Calu3 (cell line): ENCODE data around the gene TENM3. TPM values are rescaled to one million over a fixed set of nuclear protein-coding genes. Genes with fewer than 3 reads are reported as not detected.

Experiments
- BruUV-seq: library from RNA; stranded (reverse); fragments of 400-500 nt; replicated peaks from 2 replicates; lab custom pipeline; 2021; lab: Mats Ljungman, UMichigan
- CTCF ChIA-PET: fragments of 300-600 bp; sonication (Branson Sonifier 250); formaldehyde crosslinking; loops from one replicate; lab custom pipeline; 2022; ENCODE audit warnings: antibody characterized with exemption; lab: Charles Lee
- DNase-seq: peaks from one replicate; pipeline ENCODE4 v3.0.0; 2022
- H3K27ac Mint-ChIP-seq: one replicate; pipeline ENCODE4 v1.8.0; 2022; ENCODE audit warnings: mixed read lengths; ENCODE audit not compliant: unreplicated experiment
- H3K27me3 Mint-ChIP-seq: one replicate; pipeline ENCODE4 v1.8.0; 2022; ENCODE audit warnings: mixed read lengths; ENCODE audit not compliant: unreplicated experiment
- H3K36me3 Mint-ChIP-seq: one replicate; pipeline ENCODE4 v1.8.0; 2022; ENCODE audit warnings: mild to moderate bottlenecking, moderate library complexity, mixed read lengths; ENCODE audit not compliant: insufficient read depth, unreplicated experiment
- H3K4me1 Mint-ChIP-seq: one replicate; pipeline ENCODE4 v1.8.0; 2022; ENCODE audit warnings: mild to moderate bottlenecking, low read depth, mixed read lengths; ENCODE audit not compliant: unreplicated experiment
- H3K4me3 Mint-ChIP-seq: one replicate; pipeline ENCODE4 v1.8.0; 2022; ENCODE audit warnings: mild to moderate bottlenecking, low read depth, moderate library complexity, mixed read lengths; ENCODE audit not compliant: unreplicated experiment
- H3K9me3 Mint-ChIP-seq: one replicate; pipeline ENCODE4 v1.8.0; 2022; ENCODE audit warnings: low read depth, mixed read lengths; ENCODE audit not compliant: unreplicated experiment
- CTCF ChIP-seq: fragments of 200-600 bp; IDR thresholded peaks from one replicate; pipeline ENCODE4 v1.8.0; 2022; ENCODE audit warnings: antibody characterized with exemption; ENCODE audit not compliant: unreplicated experiment
- intact Hi-C: fragments of 100-400 bp; cut with micrococcal nuclease; formaldehyde crosslinking; loops from one replicate; pipeline ENCODE4 v1.10.0; 2022; ENCODE audit not compliant: unreplicated experiment
- total RNA-seq: library from RNA; stranded (reverse); gene quantifications from 2 replicates; pipeline ENCODE4 v1.2.3, GENCODE V29; 2022

Gene TENM3
- total RNA-seq, 1 experiment from 2014 or later = 5.9 TPM

- Mint-ChIP-seq H3K27me3 (peaks cover 23% of the 10 kb centered on the region), H3K36me3 (no peaks in the 10 kb centered on the region), H3K4me3 (no peak overlapping the region), H3K27ac (no peak overlapping the region), H3K9me3 (no peaks in the 10 kb centered on the region), H3K4me1 (no peaks in the 10 kb centered on the region)
- no peak for DNase-seq
- TF ChIP-seq CTCF = no peak
- CTCF ChIA-PET = interaction anchor here (0.6 kb wide), 1 partner anchor 96 kb away, joined by 5 read pairs; no protein-coding TSS in a partner anchor
- intact Hi-C loops = no loop called here
- no TSS peak for BruUV-seq
Measured at GRCh38 chr4:182822554-182822953, 579.4 kb downstream of the TENM3 start.

GRCh38 chr4:182823576-182823975, 580.4 kb downstream of the TENM3 start:
- no peak overlapping the region for H3K4me3 Mint-ChIP-seq
- H3K27me3 Mint-ChIP-seq = peaks cover 23% of the 10 kb centered on the region
- no peak for DNase-seq
- no TSS peak for BruUV-seq
- intact Hi-C loops = no loop called here
- H3K36me3 Mint-ChIP-seq = no peaks in the 10 kb centered on the region
- no peak overlapping the region for H3K27ac Mint-ChIP-seq
- TF ChIP-seq CTCF = no peak
- no peaks in the 10 kb centered on the region for H3K4me1 Mint-ChIP-seq
- no peaks in the 10 kb centered on the region for H3K9me3 Mint-ChIP-seq
- CTCF ChIA-PET = no interaction called here

- no peak overlapping the region for H3K4me3 Mint-ChIP-seq
- no peaks in the 10 kb centered on the region for H3K4me1 Mint-ChIP-seq
- no peak for DNase-seq
- CTCF ChIA-PET = no interaction called here
- no TSS peak for BruUV-seq
- no peaks in the 10 kb centered on the region for H3K9me3 Mint-ChIP-seq
- H3K27ac Mint-ChIP-seq = no peak overlapping the region
- intact Hi-C loops = no loop called here
- H3K36me3 Mint-ChIP-seq = no peaks in the 10 kb centered on the region
- peaks cover 38% of the 10 kb centered on the region for H3K27me3 Mint-ChIP-seq
- no peak for TF ChIP-seq CTCF
Measured at GRCh38 chr4:182825003-182825402, 581.8 kb downstream of the TENM3 start.

GRCh38 chr4:182825786-182826185, 582.6 kb downstream of the TENM3 start:
- Mint-ChIP-seq H3K36me3 (no peaks in the 10 kb centered on the region), H3K27me3 (peaks cover 45% of the 10 kb centered on the region), H3K27ac (no peak overlapping the region), H3K9me3 (no peaks in the 10 kb centered on the region), H3K4me1 (no peaks in the 10 kb centered on the region), H3K4me3 (no peak overlapping the region)
- CTCF ChIA-PET = no interaction called here
- TF ChIP-seq CTCF = no peak
- BruUV-seq = no TSS peak
- intact Hi-C loops = no loop called here
- DNase-seq = no peak
